Transverse colon (tissue), 4 donors: ENCODE results near the gene SHC2. TPM values are rescaled to one million over a fixed set of nuclear protein-coding genes. Genes with fewer than 3 reads are reported as not detected.

Experiments used
- DNase-seq: peaks from one replicate; pipeline ENCODE4 v3.0.0-alpha.2; 2019
- H3K27ac ChIP-seq, 4 donors: fragments of 200-600 bp; sonication (generic); 2 replicates each; pipeline ENCODE4 v1.5.1; 2016 to 2018; ENCODE audit warnings: inconsistent platforms in 4 of 4
- H3K27me3 ChIP-seq: fragments of 200-600 bp; sonication (generic); 2 replicates; pipeline ENCODE4 v1.5.1; 2017; ENCODE audit warnings: inconsistent platforms
- H3K36me3 ChIP-seq, 4 donors: fragments of 200-600 bp; sonication (generic); 2 replicates each; pipeline ENCODE4 v1.5.1; 2017 to 2019; ENCODE audit warnings: inconsistent platforms in 4 of 4
- H3K4me1 ChIP-seq, 4 donors: fragments of 200-600 bp; sonication (generic); 2 replicates each; pipeline ENCODE4 v1.5.1; 2017 to 2020; ENCODE audit warnings: inconsistent platforms in 4 of 4
- H3K4me3 ChIP-seq, 4 donors: fragments of 200-600 bp; sonication (generic); 1 replicate in 1 of 4; 2 replicates in 3 of 4; pipeline versions ENCODE4 v1.5.1 to v1.6.1; 2017 to 2019; ENCODE audit warnings: inconsistent platforms in 4 of 4
- H3K9me3 ChIP-seq, 2 donors: fragments of 200-600 bp; sonication (generic); 2 replicates each; pipeline ENCODE4 v1.5.1; 2017 to 2019; ENCODE audit warnings: inconsistent platforms in 2 of 2
- EP300 ChIP-seq: sonication (generic); formaldehyde crosslinking; IDR thresholded peaks from one replicate; pipeline ENCODE4 v1.6.1; 2017; ENCODE audit warnings: antibody characterized with exemption, low read depth
- POLR2A ChIP-seq: fragments of 450-650 bp; IDR thresholded peaks from one replicate; pipeline ENCODE4 v1.6.1; 2016; ENCODE audit warnings: antibody characterized with exemption, mild to moderate bottlenecking, moderate library complexity
- POLR2AphosphoS5 ChIP-seq, 3 donors: sonication (generic); formaldehyde crosslinking; IDR thresholded peaks; one replicate each; pipeline ENCODE4 v1.6.1; 2016; ENCODE audit warnings: antibody characterized with exemption in 3 of 3
- WGBS, 2 donors: methylation state at CpG; one replicate each; pipeline ENCODE4 v1.1.5; 2018; ENCODE audit warnings: low coverage in 1 of 2; 5-methylcytosine and 5-hydroxymethylcytosine counted together
- in situ Hi-C, 4 donors: fragments of 200-750 bp; cut with MboI; loops; one replicate each; pipeline versions ENCODE4 v1.15.0 to v1.15.1; 2017; ENCODE audit warnings: low sequenced_read_pairs in 3 of 4, low pct_ligation_motif_present in 1 of 4, low pct_unique_long_range_greater_than_20kb in 1 of 4
- intact Hi-C: fragments of 100-400 bp; cut with DNase I; formaldehyde crosslinking; loops from one replicate; pipeline ENCODE4 v1.15.1; 2023; ENCODE audit warnings: low total_unique reads
- total RNA-seq, 4 donors: library from RNA; depleted of rRNA; stranded (reverse); fragments of >200 nt; gene quantifications; one replicate each; pipeline ENCODE4 v1.1.0, GENCODE V29; 2016
- TF ChIP-seq, protein P1 (sequence below), 5 experiments: fragments of 200-600 bp in 3 of 5; fragments of 450-650 bp in 2 of 5; sonication (generic) in 3 of 5; IDR thresholded peaks; 1 replicate in 2 of 5; 2 replicates in 3 of 5; pipeline ENCODE4 v1.5.1; 2016 to 2017; ENCODE audit warnings: antibody characterized with exemption in 5 of 5, inconsistent platforms in 3 of 5, mild to moderate bottlenecking in 2 of 5, moderate library complexity in 1 of 5

SHC2 gene
- total RNA-seq, 4 donors from 2014 or later, result 6.3 to 30.3 (median 11.1) TPM

GRCh38 chr19:391726-392374 lies 69.0 kb downstream of the SHC2 start:
- in situ Hi-C loops (no loop called here), intact Hi-C loops (no loop called here)
- Histone ChIP-seq H3K4me3 (no peak overlapping the region), H3K27ac (no peak overlapping the region), H3K4me1 (no peaks in the 10 kb centered on the region), H3K36me3 (no peaks in the 10 kb centered on the region), H3K27me3 (peaks cover 14% of the 10 kb centered on the region), H3K9me3 (no peaks in the 10 kb centered on the region)
- TF ChIP-seq POLR2A (no peak), POLR2AphosphoS5 (IDR thresholded peaks at IDR 0.05) (no peak), EP300 (no peak)
- TF ChIP-seq, protein P1, sequence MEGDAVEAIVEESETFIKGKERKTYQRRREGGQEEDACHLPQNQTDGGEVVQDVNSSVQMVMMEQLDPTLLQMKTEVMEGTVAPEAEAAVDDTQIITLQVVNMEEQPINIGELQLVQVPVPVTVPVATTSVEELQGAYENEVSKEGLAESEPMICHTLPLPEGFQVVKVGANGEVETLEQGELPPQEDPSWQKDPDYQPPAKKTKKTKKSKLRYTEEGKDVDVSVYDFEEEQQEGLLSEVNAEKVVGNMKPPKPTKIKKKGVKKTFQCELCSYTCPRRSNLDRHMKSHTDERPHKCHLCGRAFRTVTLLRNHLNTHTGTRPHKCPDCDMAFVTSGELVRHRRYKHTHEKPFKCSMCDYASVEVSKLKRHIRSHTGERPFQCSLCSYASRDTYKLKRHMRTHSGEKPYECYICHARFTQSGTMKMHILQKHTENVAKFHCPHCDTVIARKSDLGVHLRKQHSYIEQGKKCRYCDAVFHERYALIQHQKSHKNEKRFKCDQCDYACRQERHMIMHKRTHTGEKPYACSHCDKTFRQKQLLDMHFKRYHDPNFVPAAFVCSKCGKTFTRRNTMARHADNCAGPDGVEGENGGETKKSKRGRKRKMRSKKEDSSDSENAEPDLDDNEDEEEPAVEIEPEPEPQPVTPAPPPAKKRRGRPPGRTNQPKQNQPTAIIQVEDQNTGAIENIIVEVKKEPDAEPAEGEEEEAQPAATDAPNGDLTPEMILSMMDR (IDR thresholded peaks at IDR 0.05), result no peak
- DNase-seq, result no peak
- 71 to 87% methylated on average over 8 to 30 of the region's 30 CpGs for WGBS, 2 donors

DNA sequence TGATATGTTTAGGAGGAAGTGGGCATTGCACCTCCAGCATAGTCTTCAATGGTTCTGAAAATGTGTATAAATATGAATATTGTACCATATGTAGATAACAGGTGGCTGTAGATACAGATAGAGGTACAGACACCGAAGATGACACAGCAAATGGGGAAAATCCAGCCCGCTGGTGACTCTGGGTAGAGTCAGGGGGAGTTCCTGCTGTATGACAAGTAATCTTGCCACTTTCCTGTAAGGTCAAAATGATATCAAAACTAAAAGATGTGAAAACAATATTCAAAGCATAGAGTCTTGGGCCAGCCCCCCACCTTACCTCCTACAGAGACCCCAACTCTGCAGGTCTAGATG lies 69.7 kb downstream of the SHC2 start:
- Histone ChIP-seq H3K27ac (no peak overlapping the region), H3K36me3 (no peaks in the 10 kb centered on the region), H3K27me3 (peaks cover 15% of the 10 kb centered on the region), H3K4me1 (no peaks in the 10 kb centered on the region), H3K9me3 (no peaks in the 10 kb centered on the region), H3K4me3 (no peak overlapping the region)
- DNase-seq, result no peak
- in situ Hi-C loops (no loop called here), intact Hi-C loops (no loop called here)
- WGBS, 2 donors, result 77 to 82% methylated on average over 2 of the region's 2 CpGs
- TF ChIP-seq EP300 (no peak), POLR2A (no peak), POLR2AphosphoS5 (IDR thresholded peaks at IDR 0.05) (no peak)
- TF ChIP-seq, protein P1 (IDR thresholded peaks at IDR 0.05), result no peak

DNA sequence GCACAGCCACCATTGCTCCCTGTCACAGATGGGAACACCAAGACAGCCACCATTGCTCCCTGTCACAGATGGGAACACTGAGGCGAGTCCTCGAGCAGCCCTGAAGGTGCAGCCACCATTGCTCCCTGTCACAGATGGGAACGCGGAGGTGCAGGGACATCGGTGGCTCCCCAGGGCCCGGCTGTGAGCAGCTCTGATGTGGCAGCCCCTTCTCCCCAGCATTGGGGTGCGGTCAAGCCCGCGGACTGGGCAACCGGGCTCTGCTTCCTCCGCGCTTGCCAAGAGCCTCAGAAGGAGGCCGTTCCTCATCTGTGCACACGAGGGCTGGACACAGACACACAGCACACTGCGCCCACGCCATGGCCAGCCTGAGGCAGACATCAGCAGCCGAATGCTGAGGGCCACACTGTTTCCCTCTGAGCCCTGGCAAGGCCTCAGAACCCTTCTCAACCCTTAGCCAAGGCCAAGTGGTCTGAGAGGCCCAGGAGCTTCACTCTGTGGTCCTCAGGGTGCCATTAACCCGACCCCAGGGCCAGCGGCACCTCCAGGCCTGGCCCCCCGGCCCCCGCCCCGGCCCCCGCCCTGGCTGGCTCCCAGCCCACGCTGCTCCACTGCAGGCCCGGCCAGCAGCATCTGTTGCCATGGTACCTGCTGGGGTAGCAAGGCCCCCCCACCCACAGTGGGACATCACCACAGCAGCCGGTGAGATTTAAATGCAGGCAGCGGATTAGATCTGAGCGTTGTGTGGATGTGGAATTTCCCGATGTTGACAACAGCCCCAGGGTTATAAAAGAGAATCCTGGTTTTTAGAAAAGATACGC lies 70.2 kb downstream of the SHC2 start:
- in situ Hi-C loops, result no loop called here
- TF ChIP-seq POLR2A (no peak), POLR2AphosphoS5 (IDR thresholded peaks at IDR 0.05) (no peak)
- TF ChIP-seq, protein P1 (IDR thresholded peaks at IDR 0.05), result no peak
- Histone ChIP-seq H3K4me1 (no peaks in the 10 kb centered on the region), H3K27me3 (peaks cover 21% of the 10 kb centered on the region), H3K27ac (no peak overlapping the region), H3K9me3 (no peaks in the 10 kb centered on the region), H3K36me3 (no peaks in the 10 kb centered on the region), H3K4me3 (no peak overlapping the region)
- no peak for DNase-seq
- 67 to 84% methylated on average over 2 to 22 of the region's 30 CpGs for WGBS, 2 donors
- intact Hi-C loops, result no loop called here

DNA sequence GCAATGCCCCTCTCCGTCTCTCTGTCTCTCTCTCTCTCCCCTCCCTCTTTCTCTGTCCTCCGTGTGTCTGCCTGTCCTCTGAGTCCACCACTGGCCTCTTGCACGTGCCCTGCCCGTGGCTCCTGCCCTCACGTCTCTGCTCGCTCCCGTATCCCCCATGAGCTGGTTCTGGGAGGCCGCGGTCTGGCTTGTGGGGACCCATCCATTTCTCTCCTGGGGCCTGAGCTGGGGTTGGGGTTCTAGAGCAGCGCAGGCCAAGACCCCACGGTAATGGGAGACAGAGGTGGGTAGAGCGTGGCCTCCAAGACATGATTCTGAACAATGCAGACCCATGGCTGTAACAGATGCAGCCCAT lies 70.9 kb downstream of the SHC2 start:
- no peaks in the 10 kb centered on the region for H3K4me1 ChIP-seq
- H3K36me3 ChIP-seq, result no peaks in the 10 kb centered on the region
- H3K4me3 ChIP-seq, result no peak overlapping the region
- WGBS, 2 donors, result 82 to 100% methylated on average over 1 to 12 of the region's 12 CpGs
- TF ChIP-seq POLR2AphosphoS5 (IDR thresholded peaks at IDR 0.05) (no peak), POLR2A (no peak), EP300 (no peak)
- TF ChIP-seq, protein P1 (IDR thresholded peaks at IDR 0.05), result no peak
- peaks cover 23% of the 10 kb centered on the region for H3K27me3 ChIP-seq
- in situ Hi-C loops (no loop called here), intact Hi-C loops (no loop called here)
- DNase-seq, result no peak
- H3K27ac ChIP-seq, result no peak overlapping the region
- H3K9me3 ChIP-seq, result no peaks in the 10 kb centered on the region
